Stimulated activated naive B cell treated with anti-CD40 and anti-IgM and Interleukin-4, amounts not matched to agents 10 μg/mL and 1 μg/mL and 100 μg/mL, for 72 hours (primary cell): ENCODE results near the gene MSH6.

ENCODE experiments used
- ATAC-seq, 2 donors: fragments of 150-1000 bp; cut with Tn5 transposase; replicated peaks; 2 replicates each; pipeline ENCODE4 v1.10.0; 2021; ENCODE audit warnings: moderate library complexity in 1 of 2
- DNase-seq: peaks from one replicate; pipeline ENCODE4 v3.0.0; 2021
- H3K27ac Mint-ChIP-seq: one replicate; pipeline ENCODE4 v1.8.0; 2022; ENCODE audit warnings: mild to moderate bottlenecking, mixed read lengths
- H3K27me3 Mint-ChIP-seq, 2 donors: one replicate each; pipeline ENCODE4 v1.8.0; 2022; ENCODE audit warnings: mixed read lengths in 2 of 2
- H3K36me3 Mint-ChIP-seq, 2 donors: one replicate each; pipeline ENCODE4 v1.8.0; 2022; ENCODE audit warnings: mixed read lengths in 2 of 2, mild to moderate bottlenecking in 1 of 2
- H3K4me1 Mint-ChIP-seq, 2 donors: one replicate each; pipeline ENCODE4 v1.8.0; 2022; ENCODE audit warnings: mixed read lengths in 2 of 2, mild to moderate bottlenecking in 1 of 2
- H3K4me3 Mint-ChIP-seq, 2 donors: one replicate each; pipeline ENCODE4 v1.8.0; 2022; ENCODE audit warnings: mild to moderate bottlenecking in 2 of 2, mixed read lengths in 2 of 2, moderate library complexity in 1 of 2
- H3K9me3 Mint-ChIP-seq, 2 donors: one replicate each; pipeline ENCODE4 v1.8.0; 2022; ENCODE audit warnings: mixed read lengths in 2 of 2, mild to moderate bottlenecking in 1 of 2

The MSH6 gene

DNA sequence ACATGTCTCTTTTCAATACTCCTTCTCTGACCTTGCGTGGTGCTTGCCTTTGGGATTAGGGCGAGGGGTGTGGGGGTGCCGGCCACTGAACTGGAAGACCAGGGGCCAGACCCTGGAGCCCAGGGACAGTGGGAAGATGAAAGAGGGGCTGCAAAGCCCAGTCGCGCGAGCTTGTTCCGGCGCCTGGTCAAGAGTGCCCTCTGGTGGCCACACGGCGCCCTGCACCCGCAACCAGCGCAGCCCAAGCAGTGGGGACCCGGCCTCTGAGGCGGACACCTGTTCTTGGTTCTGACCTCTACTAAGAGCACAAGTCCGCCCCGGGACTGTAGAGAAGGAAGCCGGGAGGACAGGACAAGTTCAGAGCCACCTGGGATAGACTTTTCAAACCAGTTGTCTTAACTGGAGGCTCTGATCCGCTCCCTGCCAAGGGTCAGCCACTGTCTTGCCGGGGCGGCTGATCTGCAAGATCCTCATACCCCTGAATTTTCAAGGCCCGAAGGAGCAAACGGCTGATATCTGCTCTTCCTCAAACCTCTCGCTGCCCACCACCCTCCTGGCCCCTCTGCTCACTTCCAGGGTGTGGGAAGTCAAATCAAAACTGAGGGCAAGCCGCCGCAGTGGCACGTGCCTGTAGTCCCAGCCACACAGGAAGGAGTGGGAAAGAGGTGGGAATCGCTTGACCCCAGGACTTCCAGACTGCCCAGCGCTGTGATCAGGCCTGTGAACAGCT lies 14.9 kb upstream of the MSH6 start:
- Mint-ChIP-seq H3K27me3 (no peaks in the 10 kb centered on the region), H3K27ac (peak overlapping the region; percentile 76), H3K36me3 (no peaks in the 10 kb centered on the region), H3K4me3 (peak overlapping the region in 1 of 2 donors; percentile 65), H3K4me1 (peaks cover 9 to 15% of the 10 kb centered on the region in 2 donors), H3K9me3 (peaks cover 5% of the 10 kb centered on the region in 2 donors)
- DNase-seq (peak; percentile 57), ATAC-seq (peak; percentile 87 to 93)

DNA sequence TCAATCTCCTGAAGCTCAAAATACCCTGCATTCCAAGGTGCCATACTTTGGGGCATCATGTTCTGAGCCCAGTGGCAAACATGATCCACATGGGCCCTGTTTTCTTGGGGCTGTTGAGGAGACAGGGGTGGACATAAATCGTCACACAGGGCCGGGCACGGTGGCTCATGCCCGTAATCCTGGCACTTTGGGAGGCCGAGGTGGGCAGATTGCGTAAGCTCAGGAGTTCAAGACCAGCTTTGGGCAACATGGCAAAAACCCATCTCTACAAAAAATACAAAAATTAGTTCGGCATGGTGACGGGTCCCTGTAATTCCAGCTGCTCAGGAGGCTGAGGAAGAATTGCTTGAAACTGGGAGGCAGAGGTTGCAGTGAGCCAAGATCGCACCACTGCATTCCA lies 13.6 kb upstream of the MSH6 start:
- no peak overlapping the region for H3K4me3 Mint-ChIP-seq
- H3K27ac Mint-ChIP-seq, result no peak overlapping the region
- no peak for ATAC-seq

DNA sequence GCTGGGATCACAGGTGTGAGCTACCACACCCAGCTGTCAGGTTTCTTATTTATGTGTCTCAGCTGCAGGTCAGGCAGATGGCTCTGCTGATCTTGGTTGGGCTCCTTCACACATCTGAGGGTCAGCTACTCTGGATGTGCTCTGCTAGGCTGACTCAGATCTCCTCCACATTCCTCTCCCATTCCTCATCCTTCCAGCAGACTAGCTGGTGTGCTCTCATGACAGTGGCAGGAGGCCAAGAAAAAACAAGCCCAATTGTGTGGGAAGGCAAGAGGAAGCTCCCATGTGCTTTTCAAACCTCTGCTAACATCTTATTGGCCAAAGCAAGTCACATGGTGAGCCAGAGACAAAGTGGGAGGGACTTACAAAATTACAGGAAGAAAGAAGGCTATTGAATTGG lies 11.7 kb upstream of the MSH6 start:
- Mint-ChIP-seq H3K4me1 (peaks cover 9 to 15% of the 10 kb centered on the region in 2 donors), H3K9me3 (peaks cover 5% of the 10 kb centered on the region in 2 donors), H3K4me3 (no peak overlapping the region), H3K27me3 (no peaks in the 10 kb centered on the region), H3K36me3 (no peaks in the 10 kb centered on the region), H3K27ac (no peak overlapping the region)
- ATAC-seq (peak in 1 of 2 donors; percentile 16), DNase-seq (no peak)

More for the DNA sequence above, 13.6 kb upstream of the MSH6 start:
- H3K4me1 Mint-ChIP-seq, result peaks cover 9 to 15% of the 10 kb centered on the region in 2 donors
- H3K27me3 Mint-ChIP-seq, result no peaks in the 10 kb centered on the region
- DNase-seq, result no peak
- H3K36me3 Mint-ChIP-seq, result no peaks in the 10 kb centered on the region
- H3K9me3 Mint-ChIP-seq, result peaks cover 5% of the 10 kb centered on the region in 2 donors

DNA sequence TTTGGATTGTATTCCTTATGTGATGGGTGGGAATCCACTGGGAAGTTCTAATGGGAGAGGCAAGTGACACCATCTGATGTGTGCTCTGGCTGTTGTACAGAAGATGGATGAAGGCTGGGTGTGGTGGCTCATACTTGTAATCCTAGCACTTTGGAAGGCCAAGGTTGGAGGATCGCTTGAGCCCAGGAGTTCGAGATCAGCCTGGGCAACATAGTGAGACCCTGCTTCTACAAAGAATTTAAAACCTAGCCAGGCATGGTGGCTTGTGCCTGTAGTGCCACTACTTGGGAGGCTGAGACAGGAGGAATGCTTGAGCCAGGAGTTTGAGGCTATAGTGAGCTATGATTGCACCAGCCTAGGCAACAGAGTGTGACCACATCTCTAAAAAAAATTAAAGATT lies 10.6 kb upstream of the MSH6 start:
- H3K27me3 Mint-ChIP-seq, result no peaks in the 10 kb centered on the region
- H3K27ac Mint-ChIP-seq, result no peak overlapping the region
- H3K36me3 Mint-ChIP-seq, result no peaks in the 10 kb centered on the region
- ATAC-seq (no peak), DNase-seq (no peak)
- H3K9me3 Mint-ChIP-seq, result peaks cover 5% of the 10 kb centered on the region in 2 donors
- peaks cover 9 to 15% of the 10 kb centered on the region in 2 donors for H3K4me1 Mint-ChIP-seq
- no peak overlapping the region for H3K4me3 Mint-ChIP-seq

DNA sequence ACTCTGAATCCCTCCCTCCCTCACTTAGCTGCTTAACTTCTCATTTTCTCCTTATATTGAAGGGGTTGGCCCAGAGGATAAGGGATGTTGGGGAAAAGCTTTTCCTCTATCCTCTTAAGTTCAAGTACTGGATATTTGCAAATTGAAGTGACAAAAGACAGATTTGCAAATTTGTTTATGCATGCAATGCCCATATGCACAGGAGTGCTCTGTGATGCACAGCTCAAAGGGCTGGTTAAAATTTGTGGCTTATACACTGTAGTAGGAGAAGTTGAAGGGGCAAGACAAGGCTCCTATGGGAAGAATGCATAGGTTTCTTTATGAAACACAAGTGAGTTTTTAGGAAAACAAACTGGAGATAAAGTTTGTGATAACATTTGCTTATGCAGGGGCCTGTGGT lies 8.4 kb upstream of the MSH6 start:
- no peaks in the 10 kb centered on the region for H3K36me3 Mint-ChIP-seq
- DNase-seq (no peak), ATAC-seq (no peak)
- no peak overlapping the region for H3K27ac Mint-ChIP-seq
- peaks cover 5% of the 10 kb centered on the region in 2 donors for H3K9me3 Mint-ChIP-seq
- H3K4me1 Mint-ChIP-seq, result peaks cover 5 to 6% of the 10 kb centered on the region in 2 donors
- no peak overlapping the region for H3K4me3 Mint-ChIP-seq
- H3K27me3 Mint-ChIP-seq, result no peaks in the 10 kb centered on the region

- no peaks in the 10 kb centered on the region for H3K9me3 Mint-ChIP-seq
- no peaks in the 10 kb centered on the region for H3K27me3 Mint-ChIP-seq
- no peak overlapping the region for H3K4me3 Mint-ChIP-seq
Observed at GRCh38 chr2:47777277-47777937, 5.5 kb upstream of the MSH6 start.

DNA sequence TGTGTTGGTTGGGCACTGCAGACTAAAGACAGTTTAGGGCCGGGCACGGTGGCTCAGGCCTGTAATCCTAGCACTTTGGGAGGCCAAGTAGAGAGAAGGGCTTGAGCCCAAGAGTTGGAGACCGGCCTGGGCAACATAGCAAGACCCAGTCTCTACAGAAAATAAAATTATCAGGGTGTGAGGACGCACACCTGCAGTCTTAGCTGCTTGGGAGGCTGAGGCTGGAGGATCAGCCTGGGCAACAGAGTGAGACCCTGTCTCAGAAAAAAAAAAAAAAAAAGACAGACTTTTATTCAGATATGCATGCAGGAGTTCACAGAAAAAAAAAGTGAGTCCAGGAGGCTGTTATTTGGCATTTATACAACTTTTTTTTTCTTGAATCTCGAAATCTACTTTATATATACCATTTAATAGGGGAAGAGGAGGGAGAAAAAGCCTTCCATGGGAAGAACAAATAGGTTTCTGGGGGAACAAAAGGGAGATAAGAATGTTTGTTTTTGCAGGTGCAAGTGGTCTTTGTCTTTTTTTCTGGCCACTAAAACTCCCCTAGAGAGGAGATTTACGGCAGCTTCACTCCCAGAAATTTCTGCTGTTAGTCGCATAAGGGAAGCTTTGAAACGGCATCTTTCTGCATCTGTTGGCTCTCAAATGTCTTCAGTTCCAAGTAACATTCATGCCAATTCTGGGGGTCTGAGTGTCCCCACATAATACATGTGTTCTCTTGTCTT lies 4.1 kb upstream of the MSH6 start:
- DNase-seq, result no peak
- peaks cover under 1 to 3% of the 10 kb centered on the region in 2 donors for H3K36me3 Mint-ChIP-seq
- no peak for ATAC-seq
- H3K27ac Mint-ChIP-seq, result no peak overlapping the region
- H3K27me3 Mint-ChIP-seq, result no peaks in the 10 kb centered on the region
- no peak overlapping the region for H3K4me3 Mint-ChIP-seq
- no peaks in the 10 kb centered on the region for H3K9me3 Mint-ChIP-seq
- H3K4me1 Mint-ChIP-seq, result peaks cover 0 to 4% of the 10 kb centered on the region in 2 donors

More at GRCh38 chr2:47777277-47777937, 5.5 kb upstream of the MSH6 start:
- Mint-ChIP-seq H3K4me1 (no peaks in the 10 kb centered on the region), H3K27ac (no peak overlapping the region), H3K36me3 (no peaks in the 10 kb centered on the region)
- no peak for DNase-seq
- ATAC-seq, result no peak

GRCh38 chr2:47779426-47779790 lies 3.5 kb upstream of the MSH6 start:
- Mint-ChIP-seq H3K9me3 (no peaks in the 10 kb centered on the region), H3K36me3 (peaks cover 3 to 7% of the 10 kb centered on the region in 2 donors), H3K27me3 (no peaks in the 10 kb centered on the region), H3K27ac (no peak overlapping the region), H3K4me1 (peaks cover 0 to 8% of the 10 kb centered on the region in 2 donors), H3K4me3 (no peak overlapping the region)
- ATAC-seq (no peak), DNase-seq (no peak)

- H3K27me3 Mint-ChIP-seq, result no peaks in the 10 kb centered on the region
- H3K4me3 Mint-ChIP-seq, result peak overlapping the region; percentile 91 to 99
- DNase-seq, result no peak
- ATAC-seq, result no peak
- peaks cover 3% of the 10 kb centered on the region in 2 donors for H3K9me3 Mint-ChIP-seq
- peaks cover 16 to 21% of the 10 kb centered on the region in 2 donors for H3K36me3 Mint-ChIP-seq
- peak overlapping the region; percentile 87 for H3K27ac Mint-ChIP-seq
- H3K4me1 Mint-ChIP-seq, result peaks cover 13 to 24% of the 10 kb centered on the region in 2 donors
Observed at GRCh38 chr2:47782381-47782670, 619 bp upstream of the MSH6 start.

DNA sequence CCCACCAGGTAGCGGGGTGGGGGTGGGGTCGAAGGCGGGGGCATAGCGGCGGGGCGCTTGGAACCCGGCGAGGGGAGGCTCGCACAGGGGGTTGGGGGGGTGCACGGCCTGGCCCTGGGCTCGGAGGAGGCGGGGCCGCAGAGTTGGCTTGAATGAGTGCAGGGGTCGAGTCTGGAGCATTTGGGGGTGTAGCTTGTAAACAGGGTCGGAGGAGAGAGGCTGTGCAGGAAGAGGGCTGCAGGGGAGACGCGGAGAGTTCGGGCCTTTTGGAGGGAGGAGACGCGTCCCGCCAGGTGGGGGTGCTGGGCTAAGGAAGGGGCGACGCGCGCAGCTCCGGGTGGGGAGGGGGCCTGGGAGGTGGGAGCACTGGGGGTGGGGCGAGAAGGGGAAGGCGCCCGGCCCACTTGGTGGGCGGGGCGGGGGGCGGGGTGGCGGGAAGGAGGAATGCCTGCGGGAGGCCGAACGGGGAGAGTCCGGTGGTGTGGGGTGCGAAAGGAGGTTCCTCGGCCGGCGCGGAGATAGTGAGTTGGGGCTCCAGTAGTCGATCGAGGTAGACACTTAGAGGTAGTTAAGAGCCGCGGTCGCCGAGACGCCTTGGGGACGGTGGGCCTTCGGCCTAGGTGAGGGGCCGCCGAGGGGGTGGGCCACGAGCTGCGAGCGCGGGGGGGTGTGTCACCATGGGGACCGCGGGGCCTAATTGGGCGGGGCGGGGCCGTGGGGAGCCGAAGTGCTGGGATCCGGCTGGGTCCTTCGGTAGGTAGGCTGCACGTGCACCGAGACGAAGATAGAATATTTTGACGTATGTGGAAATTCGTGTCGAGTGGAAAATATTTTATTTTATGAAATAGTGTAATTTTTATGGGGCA lies 774 bp downstream of the MSH6 start:
- peaks cover 16 to 21% of the 10 kb centered on the region in 2 donors for H3K36me3 Mint-ChIP-seq
- no peaks in the 10 kb centered on the region for H3K27me3 Mint-ChIP-seq
- peaks cover 3% of the 10 kb centered on the region in 2 donors for H3K9me3 Mint-ChIP-seq
- DNase-seq (peak; percentile 54), ATAC-seq (peak; percentile 44 to 48)
- peaks cover 13 to 24% of the 10 kb centered on the region in 2 donors for H3K4me1 Mint-ChIP-seq
- peak overlapping the region; percentile 87 for H3K27ac Mint-ChIP-seq
- H3K4me3 Mint-ChIP-seq, result peak overlapping the region; percentile 91 to 99

- H3K4me3 Mint-ChIP-seq, result peak overlapping the region; percentile 91 to 99
- H3K36me3 Mint-ChIP-seq, result peaks cover 16 to 21% of the 10 kb centered on the region in 2 donors
- peak overlapping the region; percentile 87 for H3K27ac Mint-ChIP-seq
- H3K4me1 Mint-ChIP-seq, result peaks cover 13 to 24% of the 10 kb centered on the region in 2 donors
- DNase-seq, result no peak
- peaks cover 3% of the 10 kb centered on the region in 2 donors for H3K9me3 Mint-ChIP-seq
- no peaks in the 10 kb centered on the region for H3K27me3 Mint-ChIP-seq
- no peak for ATAC-seq
Observed at GRCh38 chr2:47784352-47784851, 1.5 kb downstream of the MSH6 start.

GRCh38 chr2:47785986-47786385 lies 3.0 kb downstream of the MSH6 start:
- peaks cover 15 to 27% of the 10 kb centered on the region in 2 donors for H3K4me1 Mint-ChIP-seq
- ATAC-seq, result no peak

DNA sequence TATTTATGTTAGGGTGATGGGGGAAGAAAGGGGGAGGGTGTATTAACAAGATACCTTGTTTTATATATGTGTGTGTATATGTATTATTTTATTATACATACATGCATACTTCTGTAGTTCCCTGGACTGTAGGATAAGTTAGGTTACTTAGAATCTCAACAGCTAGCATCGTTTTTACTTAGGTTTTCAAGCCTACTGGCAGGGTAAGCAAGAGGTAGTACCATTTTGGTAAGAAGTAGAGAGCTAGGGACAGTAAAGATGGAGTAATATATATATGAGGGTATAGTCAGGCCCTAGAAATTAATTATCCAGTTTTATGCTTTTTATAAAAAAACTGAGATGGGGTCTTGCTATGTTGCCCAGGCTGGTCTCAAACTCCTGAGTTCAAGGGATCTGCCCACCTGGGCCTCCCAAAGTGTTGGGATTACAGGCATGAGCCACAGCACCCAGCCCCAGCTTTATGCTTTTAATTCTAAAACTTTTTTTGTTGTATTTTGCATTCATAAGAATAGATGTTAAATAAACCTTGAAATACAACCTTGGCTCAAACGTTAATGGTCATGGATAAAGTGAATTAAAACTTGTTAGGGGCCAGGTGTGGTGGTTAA lies 13.2 kb downstream of the MSH6 start:
- peaks cover 5 to 6% of the 10 kb centered on the region in 2 donors for H3K4me1 Mint-ChIP-seq
- H3K36me3 Mint-ChIP-seq, result peaks cover 32 to 52% of the 10 kb centered on the region in 2 donors
- no peaks in the 10 kb centered on the region for H3K27me3 Mint-ChIP-seq
- no peaks in the 10 kb centered on the region for H3K9me3 Mint-ChIP-seq
- DNase-seq, result no peak
- no peak overlapping the region for H3K27ac Mint-ChIP-seq
- H3K4me3 Mint-ChIP-seq, result no peak overlapping the region
- no peak for ATAC-seq

More at GRCh38 chr2:47785986-47786385, 3.0 kb downstream of the MSH6 start:
- Mint-ChIP-seq H3K9me3 (peaks cover 3% of the 10 kb centered on the region in 2 donors), H3K36me3 (peaks cover 21 to 27% of the 10 kb centered on the region in 2 donors), H3K27me3 (no peaks in the 10 kb centered on the region), H3K27ac (no peak overlapping the region), H3K4me3 (peak overlapping the region; percentile 35 to 56)
- no peak for DNase-seq
